ENCODE data around the gene PKN3.

DNA sequence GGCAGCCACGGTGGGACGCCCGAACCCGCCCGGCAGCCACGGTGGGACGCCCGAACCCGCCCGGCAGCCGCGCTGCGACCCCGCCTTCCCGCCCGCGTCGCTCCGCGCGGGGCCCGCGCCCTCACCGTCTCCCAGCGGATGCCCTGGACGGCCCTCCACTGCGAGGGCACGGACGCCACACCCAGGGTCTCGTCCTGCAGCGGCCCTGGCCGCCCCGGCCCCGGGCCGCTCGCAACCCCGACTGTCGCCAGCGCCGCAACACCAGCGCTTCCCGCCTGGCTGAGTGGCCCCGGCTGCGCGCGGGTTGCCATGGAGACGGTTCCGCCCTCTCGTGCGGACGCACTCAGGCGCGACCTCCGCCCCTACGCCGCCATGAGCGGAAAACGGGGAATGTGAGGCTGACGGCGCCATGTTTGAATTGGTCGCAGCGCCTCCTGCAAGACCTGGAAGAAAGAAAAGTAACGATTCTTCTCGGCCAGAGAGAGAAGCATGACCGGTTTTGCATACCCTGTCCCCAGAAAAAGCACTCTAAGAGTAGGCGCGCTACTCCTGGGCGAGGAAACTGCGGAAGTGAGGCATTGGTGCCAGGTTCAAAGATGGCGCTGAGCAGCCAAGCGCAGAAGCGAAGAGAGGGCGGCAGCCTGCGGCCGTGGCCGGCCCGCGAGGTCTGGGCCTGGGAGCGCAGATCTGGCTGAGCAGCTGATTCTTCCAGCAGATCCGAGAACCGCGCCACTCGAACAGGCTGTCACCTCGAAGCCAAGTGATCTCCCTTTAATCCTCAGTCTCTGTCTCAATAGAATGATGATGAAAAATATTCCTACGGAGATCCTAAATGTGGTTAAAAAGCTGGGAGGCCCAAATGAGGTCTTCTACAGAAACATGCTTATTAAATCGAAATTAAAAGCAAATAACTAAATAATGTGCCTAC is 45.6 kb upstream of the PKN3 start, which contains the start of gene DYNC2I2:
- TF ChIP-seq, protein P1, sequence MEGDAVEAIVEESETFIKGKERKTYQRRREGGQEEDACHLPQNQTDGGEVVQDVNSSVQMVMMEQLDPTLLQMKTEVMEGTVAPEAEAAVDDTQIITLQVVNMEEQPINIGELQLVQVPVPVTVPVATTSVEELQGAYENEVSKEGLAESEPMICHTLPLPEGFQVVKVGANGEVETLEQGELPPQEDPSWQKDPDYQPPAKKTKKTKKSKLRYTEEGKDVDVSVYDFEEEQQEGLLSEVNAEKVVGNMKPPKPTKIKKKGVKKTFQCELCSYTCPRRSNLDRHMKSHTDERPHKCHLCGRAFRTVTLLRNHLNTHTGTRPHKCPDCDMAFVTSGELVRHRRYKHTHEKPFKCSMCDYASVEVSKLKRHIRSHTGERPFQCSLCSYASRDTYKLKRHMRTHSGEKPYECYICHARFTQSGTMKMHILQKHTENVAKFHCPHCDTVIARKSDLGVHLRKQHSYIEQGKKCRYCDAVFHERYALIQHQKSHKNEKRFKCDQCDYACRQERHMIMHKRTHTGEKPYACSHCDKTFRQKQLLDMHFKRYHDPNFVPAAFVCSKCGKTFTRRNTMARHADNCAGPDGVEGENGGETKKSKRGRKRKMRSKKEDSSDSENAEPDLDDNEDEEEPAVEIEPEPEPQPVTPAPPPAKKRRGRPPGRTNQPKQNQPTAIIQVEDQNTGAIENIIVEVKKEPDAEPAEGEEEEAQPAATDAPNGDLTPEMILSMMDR (IDR thresholded peaks at IDR 0.05; ENCODE audit: low read length) = no peak
- TF ChIP-seq EZH2phosphoT487 (IDR thresholded peaks at IDR 0.05; ENCODE audit: low read length) = no peak

Measured in MM.1S (cell line).